DOHH2 (cell line): ENCODE data around the gene PEX10.

ENCODE experiments used
- H3F3A ChIP-seq: fragments of 200-600 bp; sonication (generic), shearing (Covaris generic); 2 replicates; pipeline ENCODE4 v1.6.0; 2016; ENCODE audit warnings: antibody characterized with exemption, mild to moderate bottlenecking; ENCODE audit not compliant: control insufficient read depth, insufficient read depth
- H3K27ac ChIP-seq: fragments of 200-600 bp; sonication (generic); 2 replicates; pipeline ENCODE4 v1.5.1; 2014; ENCODE audit warnings: low read depth, mild to moderate bottlenecking, low read length, moderate library complexity
- H3K27me3 ChIP-seq: fragments of 200-600 bp; sonication (generic); 2 replicates; pipeline ENCODE4 v1.6.1; 2014; ENCODE audit warnings: mild to moderate bottlenecking, low read length, mixed read lengths; ENCODE audit not compliant: control insufficient read depth
- H3K36me3 ChIP-seq: fragments of 200-600 bp; sonication (generic); 2 replicates; pipeline ENCODE4 v1.6.1; 2014; ENCODE audit warnings: mild to moderate bottlenecking, low read length, moderate library complexity, mixed read lengths; ENCODE audit not compliant: control insufficient read depth
- H3K4me1 ChIP-seq: fragments of 200-600 bp; sonication (generic); 2 replicates; pipeline ENCODE4 v1.6.1; 2014; ENCODE audit warnings: mild to moderate bottlenecking, low read length, mixed read lengths; ENCODE audit not compliant: control insufficient read depth
- H3K4me2 ChIP-seq: fragments of 200-600 bp; sonication (generic); 2 replicates; pipeline ENCODE4 v1.6.0; 2014; ENCODE audit warnings: mild to moderate bottlenecking, low read length, moderate library complexity
- H3K4me3 ChIP-seq: fragments of 200-600 bp; sonication (generic); 2 replicates; pipeline ENCODE4 v1.5.1; 2014; ENCODE audit warnings: mild to moderate bottlenecking, low read length, mixed read lengths
- H3K79me2 ChIP-seq: fragments of 200-600 bp; sonication (generic); 2 replicates; pipeline ENCODE4 v1.6.1; 2014; ENCODE audit warnings: mild to moderate bottlenecking, low read length, mixed read lengths; ENCODE audit not compliant: control insufficient read depth
- H3K9me2 ChIP-seq: fragments of 200-600 bp; sonication (generic); replicated peaks from 2 replicates; pipeline ENCODE4 v1.6.1; 2014; ENCODE audit warnings: mild to moderate bottlenecking, low read length, mixed read lengths; ENCODE audit not compliant: control insufficient read depth
- H3K9me3 ChIP-seq: fragments of 200-600 bp; sonication (generic); 2 replicates; pipeline ENCODE4 v1.6.1; 2014; ENCODE audit warnings: antibody characterized with exemption, low read length, mixed read lengths; ENCODE audit not compliant: control insufficient read depth, insufficient read depth
- H4K20me1 ChIP-seq: fragments of 200-600 bp; sonication (generic); 2 replicates; pipeline ENCODE4 v1.6.0; 2014; ENCODE audit warnings: low read depth, mild to moderate bottlenecking, antibody characterized with exemption, low read length, moderate library complexity; ENCODE audit not compliant: control insufficient read depth, insufficient read depth
- EZH2phosphoT487 ChIP-seq: fragments of 200-600 bp; sonication (generic); IDR thresholded peaks from 2 replicates; pipeline ENCODE4 v1.6.1; 2017; ENCODE audit warnings: borderline replicate concordance, mild to moderate bottlenecking, antibody characterized with exemption, low read length, moderate library complexity, mixed read lengths
- TF ChIP-seq, protein P1 (sequence below): fragments of 200-600 bp; sonication (generic); IDR thresholded peaks from one replicate; pipeline ENCODE4 v1.5.1; 2014; ENCODE audit warnings: antibody characterized with exemption, mild to moderate bottlenecking, low read depth, low read length; ENCODE audit not compliant: poor library complexity, severe bottlenecking

PEX10 gene

GRCh38 chr1:2393471-2393877, 18.9 kb downstream of the PEX10 start:
- Histone ChIP-seq H3K4me1 (peaks cover 41% of the 10 kb centered on the region), H4K20me1 (peaks cover 18% of the 10 kb centered on the region; the same call in 1 of the 2 replicates), H3F3A (peaks cover 20% of the 10 kb centered on the region), H3K36me3 (peaks cover 73% of the 10 kb centered on the region), H3K9me2 (no peaks in the 10 kb centered on the region), H3K79me2 (peaks cover 71% of the 10 kb centered on the region), H3K27me3 (no peaks in the 10 kb centered on the region), H3K4me2 (peak overlapping the region; percentile 94), H3K27ac (no peak overlapping the region), H3K9me3 (no peaks in the 10 kb centered on the region), H3K4me3 (peak overlapping the region; percentile 96)
- TF ChIP-seq, protein P1, sequence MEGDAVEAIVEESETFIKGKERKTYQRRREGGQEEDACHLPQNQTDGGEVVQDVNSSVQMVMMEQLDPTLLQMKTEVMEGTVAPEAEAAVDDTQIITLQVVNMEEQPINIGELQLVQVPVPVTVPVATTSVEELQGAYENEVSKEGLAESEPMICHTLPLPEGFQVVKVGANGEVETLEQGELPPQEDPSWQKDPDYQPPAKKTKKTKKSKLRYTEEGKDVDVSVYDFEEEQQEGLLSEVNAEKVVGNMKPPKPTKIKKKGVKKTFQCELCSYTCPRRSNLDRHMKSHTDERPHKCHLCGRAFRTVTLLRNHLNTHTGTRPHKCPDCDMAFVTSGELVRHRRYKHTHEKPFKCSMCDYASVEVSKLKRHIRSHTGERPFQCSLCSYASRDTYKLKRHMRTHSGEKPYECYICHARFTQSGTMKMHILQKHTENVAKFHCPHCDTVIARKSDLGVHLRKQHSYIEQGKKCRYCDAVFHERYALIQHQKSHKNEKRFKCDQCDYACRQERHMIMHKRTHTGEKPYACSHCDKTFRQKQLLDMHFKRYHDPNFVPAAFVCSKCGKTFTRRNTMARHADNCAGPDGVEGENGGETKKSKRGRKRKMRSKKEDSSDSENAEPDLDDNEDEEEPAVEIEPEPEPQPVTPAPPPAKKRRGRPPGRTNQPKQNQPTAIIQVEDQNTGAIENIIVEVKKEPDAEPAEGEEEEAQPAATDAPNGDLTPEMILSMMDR: no peak
- no peak for TF ChIP-seq EZH2phosphoT487

DNA sequence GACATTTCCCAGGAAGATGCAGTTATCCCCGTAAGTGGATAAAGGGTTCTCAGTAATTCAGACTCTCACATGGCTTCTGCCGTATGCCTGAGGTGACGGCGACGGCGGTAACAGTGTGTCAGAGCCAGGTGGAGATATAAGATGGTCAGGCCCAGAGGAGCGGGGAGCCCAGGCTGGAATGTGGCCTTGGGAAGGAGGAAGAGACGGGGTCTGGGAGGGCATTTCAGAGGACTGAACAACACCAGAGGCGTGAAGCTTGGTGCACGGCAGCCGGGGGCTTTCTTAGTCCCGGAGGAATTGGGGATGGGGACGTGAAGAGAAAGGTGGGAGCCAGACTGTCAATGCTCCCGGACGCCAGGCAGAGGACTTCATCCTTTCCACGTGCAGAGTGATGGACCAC, 19.7 kb downstream of the PEX10 start:
- Histone ChIP-seq H3K4me3 (peak overlapping the region; percentile 96), H3K36me3 (peaks cover 68% of the 10 kb centered on the region), H3F3A (peaks cover 25% of the 10 kb centered on the region), H3K4me2 (peak overlapping the region; percentile 94), H3K9me3 (no peaks in the 10 kb centered on the region), H3K27me3 (no peaks in the 10 kb centered on the region), H4K20me1 (peaks cover 18% of the 10 kb centered on the region; the same call in 1 of the 2 replicates), H3K27ac (peak overlapping the region; percentile 34), H3K9me2 (no peaks in the 10 kb centered on the region), H3K4me1 (peaks cover 48% of the 10 kb centered on the region), H3K79me2 (peaks cover 71% of the 10 kb centered on the region)
- TF ChIP-seq, protein P1: no peak
- no peak for TF ChIP-seq EZH2phosphoT487

GRCh38 chr1:2391931-2392509, 20.3 kb downstream of the PEX10 start:
- peaks cover 68% of the 10 kb centered on the region for H3K36me3 ChIP-seq
- H3K9me3 ChIP-seq: no peaks in the 10 kb centered on the region
- peaks cover 28% of the 10 kb centered on the region for H3F3A ChIP-seq
- H3K9me2 ChIP-seq: no peaks in the 10 kb centered on the region
- peak overlapping the region; percentile 96 for H3K4me3 ChIP-seq
- H3K4me1 ChIP-seq: peaks cover 55% of the 10 kb centered on the region
- peak overlapping the region; percentile 94 for H3K4me2 ChIP-seq
- H3K27me3 ChIP-seq: no peaks in the 10 kb centered on the region
- H3K27ac ChIP-seq: peak overlapping the region; percentile 34
- no peak for TF ChIP-seq EZH2phosphoT487
- TF ChIP-seq, protein P1: no peak
- H4K20me1 ChIP-seq: peaks cover 18% of the 10 kb centered on the region; the same call in 1 of the 2 replicates
- peaks cover 69% of the 10 kb centered on the region for H3K79me2 ChIP-seq
